Thyroid gland (tissue), 4 donors: ENCODE measurements around the gene KCNE1. TPM values are rescaled to one million over a fixed set of nuclear protein-coding genes. Genes with fewer than 3 reads are reported as not detected.
A peak's percentile ranks its signal among the peaks of the same experiment; 100 is the strongest.

Source experiments
- DNase-seq, 2 donors: peaks; one replicate each; pipeline ENCODE4 v3.0.0-alpha.2; 2019
- H3K27ac ChIP-seq, 3 donors: fragments of 200-600 bp; sonication (generic); 1 replicate in 2 of 3; 2 replicates in 1 of 3; pipeline ENCODE4 v1.5.1; 2016 to 2019; ENCODE audit warnings: mild to moderate bottlenecking in 1 of 3, moderate library complexity in 1 of 3
- H3K27me3 ChIP-seq: fragments of 200-600 bp; sonication (generic); one replicate; pipeline ENCODE4 v1.5.1; 2019
- H3K36me3 ChIP-seq, 2 donors: fragments of 200-600 bp; sonication (generic); one replicate each; pipeline ENCODE4 v1.5.1; 2016 to 2019
- H3K4me1 ChIP-seq, 2 donors: fragments of 200-600 bp; sonication (generic); one replicate each; pipeline ENCODE4 v1.5.1; 2017 to 2019
- H3K4me3 ChIP-seq, 3 donors: fragments of 200-600 bp; sonication (generic); replicated peaks in 1 of 3; 1 replicate in 2 of 3; 2 replicates in 1 of 3; pipeline ENCODE4 v1.5.1; 2016; ENCODE audit warnings: mild to moderate bottlenecking in 1 of 3
- H3K9me3 ChIP-seq: fragments of 200-600 bp; sonication (generic); one replicate; pipeline ENCODE4 v1.5.1; 2017
- CTCF ChIP-seq, 6 experiments: fragments of 200-600 bp in 3 of 6; fragments of 450-650 bp in 3 of 6; sonication (generic) in 3 of 6; IDR thresholded peaks; one replicate each; pipeline ENCODE4 v1.5.1; 2016 to 2019; ENCODE audit warnings: antibody characterized with exemption in 6 of 6, mild to moderate bottlenecking in 2 of 6, inconsistent platforms in 1 of 6, moderate library complexity in 1 of 6
- POLR2A ChIP-seq, 2 donors: fragments of 450-650 bp; IDR thresholded peaks; one replicate each; pipeline ENCODE4 v1.6.1; 2017; ENCODE audit warnings: antibody characterized with exemption in 2 of 2, mild to moderate bottlenecking in 2 of 2, moderate library complexity in 1 of 2
- WGBS, 2 donors: methylation state at CpG; one replicate each; pipeline ENCODE4 v1.1.5; 2017; 5-methylcytosine and 5-hydroxymethylcytosine counted together
- intact Hi-C: fragments of 100-400 bp; cut with DNase I; formaldehyde crosslinking; loops from one replicate; pipeline ENCODE4 v1.15.1; 2023
- total RNA-seq, 4 donors: library from RNA; depleted of rRNA; stranded (reverse); fragments of >200 nt; gene quantifications; one replicate each; pipeline ENCODE4 v1.2.3, GENCODE V29; 2016

Gene KCNE1
- total RNA-seq, 4 donors from 2014 or later, result 0.33 to 2.6 (median 1.5) TPM

GRCh38 chr21:34531399-34531798, 19.4 kb upstream of the KCNE1 start:
- Histone ChIP-seq H3K4me1 (no peaks in the 10 kb centered on the region), H3K9me3 (no peaks in the 10 kb centered on the region), H3K36me3 (no peaks in the 10 kb centered on the region), H3K27ac (no peak overlapping the region), H3K4me3 (no peak overlapping the region), H3K27me3 (no peaks in the 10 kb centered on the region)
- TF ChIP-seq CTCF (IDR thresholded peaks at IDR 0.05), result no peak
- no peak for TF ChIP-seq POLR2A (IDR thresholded peaks at IDR 0.05)
- 84 to 92% methylated on average over 6 of the region's 6 CpGs for WGBS, 2 donors
- no peak for DNase-seq
- intact Hi-C loops, result no loop called here

GRCh38 chr21:34530261-34530660, 18.3 kb upstream of the KCNE1 start:
- Histone ChIP-seq H3K9me3 (no peaks in the 10 kb centered on the region), H3K27me3 (no peaks in the 10 kb centered on the region), H3K4me3 (no peak overlapping the region), H3K27ac (no peak overlapping the region), H3K4me1 (peaks cover under 1 to 7% of the 10 kb centered on the region in 2 donors), H3K36me3 (no peaks in the 10 kb centered on the region)
- TF ChIP-seq POLR2A (IDR thresholded peaks at IDR 0.05), result no peak
- TF ChIP-seq CTCF (IDR thresholded peaks at IDR 0.05), result no peak
- intact Hi-C loops, result no loop called here
- no peak for DNase-seq

GRCh38 chr21:34528131-34528561, 16.1 kb upstream of the KCNE1 start:
- no peak for DNase-seq
- H3K27ac ChIP-seq, result peak overlapping the region in 1 of 3 donors; percentile 14
- H3K9me3 ChIP-seq, result no peaks in the 10 kb centered on the region
- no peak for TF ChIP-seq CTCF (IDR thresholded peaks at IDR 0.05)
- 81 to 85% methylated on average over 3 of the region's 3 CpGs for WGBS, 2 donors
- no peak overlapping the region for H3K4me3 ChIP-seq
- H3K36me3 ChIP-seq, result no peaks in the 10 kb centered on the region
- no peaks in the 10 kb centered on the region for H3K27me3 ChIP-seq
- peaks cover 7 to 14% of the 10 kb centered on the region in 2 donors for H3K4me1 ChIP-seq
- intact Hi-C loops, result no loop called here

GRCh38 chr21:34526618-34527290, 14.7 kb upstream of the KCNE1 start:
- H3K27me3 ChIP-seq, result no peaks in the 10 kb centered on the region
- peak overlapping the region; percentile 87 to 93 (median 92) for H3K27ac ChIP-seq
- 10 to 11% methylated on average over 10 of the region's 10 CpGs for WGBS, 2 donors
- H3K9me3 ChIP-seq, result no peaks in the 10 kb centered on the region
- H3K36me3 ChIP-seq, result no peaks in the 10 kb centered on the region
- peak; percentile 82 to 87 for DNase-seq
- peaks cover 7 to 26% of the 10 kb centered on the region in 2 donors for H3K4me1 ChIP-seq
- intact Hi-C loops, result no loop called here
- TF ChIP-seq CTCF (IDR thresholded peaks at IDR 0.05), result no peak
- TF ChIP-seq POLR2A (IDR thresholded peaks at IDR 0.05), result peak in 1 of 2 donors; percentile 82
- peak overlapping the region in 2 of 3 donors; percentile 23 to 39 for H3K4me3 ChIP-seq

- Histone ChIP-seq H3K36me3 (peaks cover 1 to 3% of the 10 kb centered on the region in 2 donors), H3K9me3 (no peaks in the 10 kb centered on the region), H3K27me3 (no peaks in the 10 kb centered on the region), H3K4me1 (peaks cover 7 to 26% of the 10 kb centered on the region in 2 donors), H3K27ac (peak overlapping the region; percentile 87 to 93 (median 92)), H3K4me3 (peak overlapping the region in 2 of 3 donors; percentile 23 to 39)
- TF ChIP-seq CTCF (IDR thresholded peaks at IDR 0.05) (no peak), POLR2A (IDR thresholded peaks at IDR 0.05) (no peak)
- WGBS, 2 donors, result 29 to 33% methylated on average over 5 of the region's 5 CpGs
- no peak for DNase-seq
- intact Hi-C loops, result no loop called here
These were observed 14.2 kb upstream of the KCNE1 start for GRCh38 chr21:34526241-34526617.
